ENCODE results near the gene EIF2B5. TPM values are rescaled to one million over a fixed set of nuclear protein-coding genes. Genes with fewer than 3 reads are reported as not detected.

Gene EIF2B5
- polyA plus RNA-seq, 1 donor (not counting 4 experiments of a cell fraction or from before 2014, with no cell fraction given), result 37.9 TPM

DNA sequence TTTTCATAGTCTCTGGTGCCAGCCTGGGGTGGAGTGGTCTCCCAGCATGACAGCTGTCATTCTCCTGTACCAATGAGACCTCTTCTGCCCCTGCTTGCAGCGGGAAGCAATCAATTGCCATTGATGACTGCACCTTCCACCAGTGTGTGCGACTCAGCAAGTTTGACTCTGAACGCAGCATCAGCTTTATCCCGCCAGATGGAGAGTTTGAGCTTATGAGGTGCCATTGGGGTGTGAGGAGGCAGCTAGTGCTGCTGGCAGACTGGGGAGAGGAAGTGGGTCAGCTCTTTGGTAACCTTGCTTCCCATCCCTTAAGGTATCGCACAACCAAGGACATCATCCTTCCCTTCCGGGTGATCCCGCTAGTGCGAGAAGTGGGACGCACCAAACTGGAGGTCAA lies 46.4 kb downstream of the EIF2B5 start:
- no peak for DNase-seq (ENCODE audit: low read depth, low spot score)
- Histone ChIP-seq H3K9me1 (ENCODE audit: control insufficient read depth, extremely low read depth, insufficient read depth, low read length) (no peaks in the 10 kb centered on the region), H3K79me2 (ENCODE audit: control insufficient read depth, insufficient read depth, low read length) (peaks cover 31% of the 10 kb centered on the region), H2AFZ (ENCODE audit: control insufficient read depth, low read length) (no peak overlapping the region), H3K4me2 (ENCODE audit: control insufficient read depth, extremely low read depth, insufficient read depth, low read depth, low read length) (no peak overlapping the region), H3K4me3 (ENCODE audit: control insufficient read depth in 2 of 3, extremely low read depth in 1 of 3, insufficient read depth in 2 of 3, low read depth in 1 of 3, low read length in 3 of 3) (no peak overlapping the region), H3K27ac (ENCODE audit: control insufficient read depth, insufficient read depth, low read length) (no peak overlapping the region), H4K20me1 (ENCODE audit: control insufficient read depth, extremely low read depth, insufficient read depth, low read length) (no peaks in the 10 kb centered on the region), H3K4me1 (ENCODE audit: control insufficient read depth, extremely low read depth, insufficient read depth, low read length) (peaks cover 16% of the 10 kb centered on the region), H3K9me3 (ENCODE audit: control insufficient read depth, low read depth, low read length) (no peaks in the 10 kb centered on the region), H3K36me3 (ENCODE audit: control insufficient read depth in 2 of 2, extremely low read depth in 1 of 2, insufficient read depth in 2 of 2, low read length in 2 of 2) (peaks cover 59 to 70% of the 10 kb centered on the region in 2 experiments), H3K27me3 (ENCODE audit: control insufficient read depth, extremely low read depth, insufficient read depth, low read length) (no peaks in the 10 kb centered on the region), H3K9ac (ENCODE audit: control insufficient read depth, extremely low read depth, insufficient read depth, low read length) (no peak overlapping the region)
- dilution Hi-C loops (cut with MboI; ENCODE audit: extremely low pct_ligation_motif_present, low sequenced_read_pairs), result no loop called here
- FAIRE-seq, result no peak
- no peak for TF ChIP-seq EZH2 (IDR thresholded peaks at IDR 0.05; ENCODE audit: low read length)
- TF ChIP-seq, protein P1, sequence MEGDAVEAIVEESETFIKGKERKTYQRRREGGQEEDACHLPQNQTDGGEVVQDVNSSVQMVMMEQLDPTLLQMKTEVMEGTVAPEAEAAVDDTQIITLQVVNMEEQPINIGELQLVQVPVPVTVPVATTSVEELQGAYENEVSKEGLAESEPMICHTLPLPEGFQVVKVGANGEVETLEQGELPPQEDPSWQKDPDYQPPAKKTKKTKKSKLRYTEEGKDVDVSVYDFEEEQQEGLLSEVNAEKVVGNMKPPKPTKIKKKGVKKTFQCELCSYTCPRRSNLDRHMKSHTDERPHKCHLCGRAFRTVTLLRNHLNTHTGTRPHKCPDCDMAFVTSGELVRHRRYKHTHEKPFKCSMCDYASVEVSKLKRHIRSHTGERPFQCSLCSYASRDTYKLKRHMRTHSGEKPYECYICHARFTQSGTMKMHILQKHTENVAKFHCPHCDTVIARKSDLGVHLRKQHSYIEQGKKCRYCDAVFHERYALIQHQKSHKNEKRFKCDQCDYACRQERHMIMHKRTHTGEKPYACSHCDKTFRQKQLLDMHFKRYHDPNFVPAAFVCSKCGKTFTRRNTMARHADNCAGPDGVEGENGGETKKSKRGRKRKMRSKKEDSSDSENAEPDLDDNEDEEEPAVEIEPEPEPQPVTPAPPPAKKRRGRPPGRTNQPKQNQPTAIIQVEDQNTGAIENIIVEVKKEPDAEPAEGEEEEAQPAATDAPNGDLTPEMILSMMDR (optimal IDR thresholded peaks at IDR 0.05 in 1 of 3, IDR thresholded peaks at IDR 0.05 in 1 of 3, conservative IDR thresholded peaks at IDR 0.05 in 1 of 3; ENCODE audit: extremely low read depth in 1 of 3, insufficient read depth in 2 of 3, low read length in 3 of 3), result no peak

DNA sequence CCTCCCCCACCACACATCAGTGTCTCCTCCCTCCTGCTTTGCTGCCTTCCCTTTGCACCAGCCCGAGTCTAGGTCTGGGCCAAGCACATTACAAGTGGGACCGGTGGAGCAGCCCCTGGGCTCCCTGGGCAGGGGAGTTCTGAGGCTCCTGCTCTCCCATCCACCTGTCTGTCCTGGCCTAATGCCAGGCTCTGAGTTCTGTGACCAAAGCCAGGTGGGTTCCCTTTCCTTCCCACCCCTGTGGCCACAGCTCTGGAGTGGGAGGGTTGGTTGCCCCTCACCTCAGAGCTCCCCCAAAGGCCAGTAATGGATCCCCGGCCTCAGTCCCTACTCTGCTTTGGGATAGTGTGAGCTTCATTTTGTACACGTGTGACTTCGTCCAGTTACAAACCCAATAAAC lies 48.5 kb downstream of the EIF2B5 start:
- Histone ChIP-seq H3K79me2 (ENCODE audit: control insufficient read depth, insufficient read depth, low read length) (peaks cover 32% of the 10 kb centered on the region), H3K36me3 (ENCODE audit: control insufficient read depth in 2 of 2, extremely low read depth in 1 of 2, insufficient read depth in 2 of 2, low read length in 2 of 2) (peaks cover 57% of the 10 kb centered on the region in 2 experiments), H4K20me1 (ENCODE audit: control insufficient read depth, extremely low read depth, insufficient read depth, low read length) (no peaks in the 10 kb centered on the region), H3K9me3 (ENCODE audit: control insufficient read depth, low read depth, low read length) (no peaks in the 10 kb centered on the region), H3K4me1 (ENCODE audit: control insufficient read depth, extremely low read depth, insufficient read depth, low read length) (peaks cover 15% of the 10 kb centered on the region), H3K4me2 (ENCODE audit: control insufficient read depth, extremely low read depth, insufficient read depth, low read depth, low read length) (no peak overlapping the region), H3K4me3 (ENCODE audit: control insufficient read depth in 2 of 3, extremely low read depth in 1 of 3, insufficient read depth in 2 of 3, low read depth in 1 of 3, low read length in 3 of 3) (no peak overlapping the region), H3K27me3 (ENCODE audit: control insufficient read depth, extremely low read depth, insufficient read depth, low read length) (no peaks in the 10 kb centered on the region), H3K27ac (ENCODE audit: control insufficient read depth, insufficient read depth, low read length) (no peak overlapping the region), H3K9ac (ENCODE audit: control insufficient read depth, extremely low read depth, insufficient read depth, low read length) (no peak overlapping the region), H3K9me1 (ENCODE audit: control insufficient read depth, extremely low read depth, insufficient read depth, low read length) (no peaks in the 10 kb centered on the region), H2AFZ (ENCODE audit: control insufficient read depth, low read length) (no peak overlapping the region)
- DNase-seq (ENCODE audit: low read depth, low spot score) (no peak), FAIRE-seq (no peak)
- dilution Hi-C loops (cut with MboI; ENCODE audit: extremely low pct_ligation_motif_present, low sequenced_read_pairs), result no loop called here
- no peak for TF ChIP-seq EZH2 (IDR thresholded peaks at IDR 0.05; ENCODE audit: low read length)

DNA sequence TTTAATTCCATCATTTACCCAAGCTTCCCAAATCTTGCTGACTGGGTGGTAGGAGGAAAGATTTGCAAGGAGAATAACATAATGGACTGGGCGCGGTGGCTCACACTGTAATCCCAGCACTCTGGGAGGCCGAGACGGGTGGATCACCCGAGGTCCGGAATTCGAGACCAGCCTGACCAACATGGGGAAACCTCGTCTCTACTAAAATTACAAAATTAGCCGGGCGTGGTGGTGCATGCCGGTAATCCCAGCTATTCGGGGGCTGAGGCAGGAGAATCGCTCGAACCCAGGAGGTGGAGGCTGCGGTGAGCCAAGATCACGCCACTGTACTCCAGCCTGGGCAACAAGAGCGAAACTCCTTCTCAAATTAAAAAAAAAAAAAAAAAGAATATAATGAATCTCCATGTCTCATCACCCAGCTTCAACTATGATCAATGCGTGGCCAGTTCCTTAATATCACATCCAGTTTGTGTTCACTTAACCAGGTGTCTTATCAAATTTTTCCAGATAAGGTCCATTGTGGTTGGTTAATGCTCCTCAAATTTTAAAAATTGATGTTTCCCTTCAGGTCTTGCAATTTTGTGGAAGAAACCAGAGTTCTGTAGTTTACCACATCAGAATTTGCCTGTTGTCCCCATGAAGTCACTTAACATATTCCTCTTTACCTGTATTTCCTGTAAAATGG lies 49.5 kb downstream of the EIF2B5 start:
- no peak for TF ChIP-seq EZH2 (IDR thresholded peaks at IDR 0.05; ENCODE audit: low read length)
- TF ChIP-seq, protein P1 (optimal IDR thresholded peaks at IDR 0.05 in 1 of 3, IDR thresholded peaks at IDR 0.05 in 1 of 3, conservative IDR thresholded peaks at IDR 0.05 in 1 of 3; ENCODE audit: extremely low read depth in 1 of 3, insufficient read depth in 2 of 3, low read length in 3 of 3), result no peak
- no peak for FAIRE-seq
- Histone ChIP-seq H3K4me2 (ENCODE audit: control insufficient read depth, extremely low read depth, insufficient read depth, low read depth, low read length) (no peak overlapping the region), H4K20me1 (ENCODE audit: control insufficient read depth, extremely low read depth, insufficient read depth, low read length) (no peaks in the 10 kb centered on the region), H3K4me3 (ENCODE audit: control insufficient read depth in 2 of 3, extremely low read depth in 1 of 3, insufficient read depth in 2 of 3, low read depth in 1 of 3, low read length in 3 of 3) (no peak overlapping the region), H3K4me1 (ENCODE audit: control insufficient read depth, extremely low read depth, insufficient read depth, low read length) (peaks cover 15% of the 10 kb centered on the region), H3K9me1 (ENCODE audit: control insufficient read depth, extremely low read depth, insufficient read depth, low read length) (no peaks in the 10 kb centered on the region), H3K9ac (ENCODE audit: control insufficient read depth, extremely low read depth, insufficient read depth, low read length) (no peak overlapping the region), H3K36me3 (ENCODE audit: control insufficient read depth in 2 of 2, extremely low read depth in 1 of 2, insufficient read depth in 2 of 2, low read length in 2 of 2) (peaks cover 58% of the 10 kb centered on the region in 2 experiments), H3K9me3 (ENCODE audit: control insufficient read depth, low read depth, low read length) (no peaks in the 10 kb centered on the region), H3K27me3 (ENCODE audit: control insufficient read depth, extremely low read depth, insufficient read depth, low read length) (no peaks in the 10 kb centered on the region), H2AFZ (ENCODE audit: control insufficient read depth, low read length) (no peak overlapping the region), H3K79me2 (ENCODE audit: control insufficient read depth, insufficient read depth, low read length) (peaks cover 36% of the 10 kb centered on the region), H3K27ac (ENCODE audit: control insufficient read depth, insufficient read depth, low read length) (no peak overlapping the region)
- dilution Hi-C loops (cut with MboI; ENCODE audit: extremely low pct_ligation_motif_present, low sequenced_read_pairs), result no loop called here
- DNase-seq (ENCODE audit: low read depth, low spot score), result no peak
